Activated T-cell treated with anti-CD3 and anti-CD28 coated beads, Interleukin-2, amount 50 U/mL, for 48 hours (primary cell): Measurements from ENCODE around the gene SH3BGRL3.

Experiments used
- DNase-seq, 2 experiments: peaks; one replicate each; pipeline ENCODE4 v3.0.0-alpha.2; 2020

Gene SH3BGRL3

DNA sequence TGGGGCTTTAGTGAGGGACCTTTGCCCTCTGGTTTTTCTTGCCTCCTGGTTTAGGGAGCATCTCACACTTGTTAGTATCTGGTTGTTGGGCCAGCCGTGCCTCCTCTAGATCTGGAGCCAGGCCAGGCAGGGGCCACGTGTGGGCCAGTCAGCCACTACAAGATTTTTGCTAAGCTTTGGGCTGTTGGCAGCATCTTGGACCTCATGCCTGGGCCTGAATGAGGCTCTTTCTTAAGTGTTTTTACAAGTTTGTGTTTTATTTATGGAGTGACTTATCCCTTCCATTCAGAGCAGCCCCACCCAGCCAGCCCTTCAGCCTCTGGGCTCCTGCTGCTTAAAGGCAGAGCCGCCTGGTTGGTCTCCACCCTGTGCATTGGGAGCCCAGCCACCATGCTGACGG lies 1.6 kb upstream of the SH3BGRL3 start:
- peak; percentile 35 to 42 for DNase-seq

DNA sequence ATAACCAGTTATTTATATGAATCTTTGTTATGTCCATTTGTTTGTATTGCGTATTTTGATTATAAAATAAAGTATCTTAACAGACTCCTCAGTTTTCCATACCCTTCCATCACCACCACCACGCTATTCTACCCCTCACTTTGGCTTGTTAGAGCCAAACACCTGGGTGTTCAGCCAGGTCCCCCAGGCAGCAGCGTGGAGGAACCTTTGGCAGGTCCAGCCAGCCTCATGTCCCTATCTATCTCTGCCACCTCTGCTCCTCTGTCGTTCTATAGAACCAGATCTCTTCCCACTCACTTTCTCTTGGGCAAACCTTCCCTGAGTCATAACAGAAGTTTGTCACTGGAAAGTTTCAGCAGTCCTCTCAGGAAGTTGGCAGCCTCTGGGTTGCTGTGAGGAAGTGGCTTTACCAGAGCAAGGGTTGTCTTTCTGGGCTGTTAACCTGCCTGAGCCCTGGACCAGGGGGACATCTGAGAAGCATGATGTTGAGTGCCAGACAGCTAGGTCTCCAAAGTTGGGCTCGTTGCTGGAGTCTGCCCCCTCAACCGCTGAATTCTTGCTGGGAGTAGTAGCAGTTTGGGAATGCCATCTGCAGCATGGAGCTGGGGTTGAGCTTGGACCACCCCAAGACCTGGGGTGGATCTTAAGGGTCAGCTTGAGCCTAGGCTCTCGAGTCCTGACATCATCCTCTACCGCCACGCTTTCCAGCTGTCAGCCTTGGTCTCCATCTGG lies 996 bp upstream of the SH3BGRL3 start:
- peak; percentile 70 to 72 for DNase-seq

DNA sequence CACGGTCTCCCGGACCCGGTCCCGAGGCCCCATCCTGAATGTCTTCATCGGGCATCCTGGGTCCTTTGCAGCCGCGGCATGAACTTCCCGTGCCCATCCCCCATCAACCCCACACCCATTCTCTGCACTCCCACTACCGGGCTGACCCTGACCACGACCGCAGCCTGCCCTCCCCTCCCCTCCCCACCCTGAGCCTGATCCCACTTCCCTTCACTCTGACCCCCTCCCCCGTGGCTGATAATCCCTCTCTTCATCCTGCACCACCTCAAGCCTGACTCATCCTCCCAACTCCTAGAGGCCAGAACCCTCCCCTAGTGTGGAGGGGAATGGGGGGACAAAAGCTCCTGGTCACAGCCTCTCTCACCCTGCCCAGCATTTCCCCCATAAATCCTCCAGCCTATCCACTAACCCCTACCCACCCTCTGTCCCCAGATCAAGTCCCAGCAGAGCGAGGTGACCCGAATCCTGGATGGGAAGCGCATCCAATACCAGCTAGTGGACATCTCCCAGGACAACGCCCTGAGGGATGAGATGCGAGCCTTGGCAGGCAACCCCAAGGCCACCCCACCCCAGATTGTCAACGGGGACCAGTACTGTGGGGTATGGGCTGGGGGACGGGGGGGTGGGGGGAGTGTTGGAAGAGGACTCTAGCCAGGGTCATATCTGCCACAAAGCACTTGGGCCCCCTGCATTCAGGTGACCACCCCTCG lies 602 bp downstream of the SH3BGRL3 start:
- peak in 1 of 2 experiments; percentile 30 for DNase-seq

DNA sequence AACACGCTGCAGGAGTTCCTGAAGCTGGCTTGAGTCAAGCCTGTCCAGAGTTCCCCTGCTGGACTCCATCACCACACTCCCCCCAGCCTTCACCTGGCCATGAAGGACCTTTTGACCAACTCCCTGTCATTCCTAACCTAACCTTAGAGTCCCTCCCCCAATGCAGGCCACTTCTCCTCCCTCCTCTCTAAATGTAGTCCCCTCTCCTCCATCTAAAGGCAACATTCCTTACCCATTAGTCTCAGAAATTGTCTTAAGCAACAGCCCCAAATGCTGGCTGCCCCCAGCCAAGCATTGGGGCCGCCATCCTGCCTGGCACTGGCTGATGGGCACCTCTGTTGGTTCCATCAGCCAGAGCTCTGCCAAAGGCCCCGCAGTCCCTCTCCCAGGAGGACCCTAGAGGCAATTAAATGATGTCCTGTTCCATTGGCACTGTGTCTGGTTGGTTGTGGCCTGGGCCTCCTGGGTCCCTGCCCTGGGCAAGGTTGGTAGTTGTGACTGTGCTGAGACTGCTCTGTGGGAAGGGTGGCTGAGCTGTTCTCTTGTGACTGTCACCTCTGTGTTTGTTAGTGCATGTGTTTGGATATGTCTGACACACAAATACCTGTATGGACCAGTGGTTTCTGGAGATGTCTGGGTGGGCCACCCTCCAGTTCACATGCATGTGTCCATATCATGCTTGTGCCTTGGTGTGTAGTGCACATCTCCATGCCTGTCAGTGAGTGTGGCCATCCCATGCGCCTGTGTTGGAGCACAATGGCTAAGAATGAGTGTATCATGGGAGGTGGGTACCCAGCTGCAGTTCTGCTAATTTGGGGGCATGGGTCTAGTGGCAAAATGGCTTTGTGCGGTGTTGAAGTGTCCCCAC lies 1.4 kb downstream of the SH3BGRL3 start:
- peak; percentile 38 to 46 for DNase-seq

DNA sequence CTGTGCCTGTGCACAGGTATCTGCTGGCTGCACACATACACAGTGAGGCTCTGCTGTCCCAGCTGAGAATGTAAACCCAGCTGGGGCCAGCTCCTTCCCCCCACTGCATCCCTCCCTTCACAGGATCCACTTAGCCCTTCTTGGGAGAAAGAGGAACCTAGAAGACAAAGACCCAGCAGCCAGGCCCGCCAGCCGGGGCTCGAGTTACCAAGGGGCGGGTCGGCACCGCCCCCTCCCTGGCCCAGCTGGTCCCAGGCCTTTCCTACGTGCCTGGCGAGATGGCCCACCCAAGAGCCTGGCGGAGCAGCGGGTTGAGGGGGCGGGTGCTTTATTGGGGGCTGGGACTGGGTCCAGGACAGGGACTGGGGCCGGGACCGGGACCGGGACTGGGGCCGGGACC lies 2.1 kb downstream of the SH3BGRL3 start:
- peak in 1 of 2 experiments; percentile 26 for DNase-seq

DNA sequence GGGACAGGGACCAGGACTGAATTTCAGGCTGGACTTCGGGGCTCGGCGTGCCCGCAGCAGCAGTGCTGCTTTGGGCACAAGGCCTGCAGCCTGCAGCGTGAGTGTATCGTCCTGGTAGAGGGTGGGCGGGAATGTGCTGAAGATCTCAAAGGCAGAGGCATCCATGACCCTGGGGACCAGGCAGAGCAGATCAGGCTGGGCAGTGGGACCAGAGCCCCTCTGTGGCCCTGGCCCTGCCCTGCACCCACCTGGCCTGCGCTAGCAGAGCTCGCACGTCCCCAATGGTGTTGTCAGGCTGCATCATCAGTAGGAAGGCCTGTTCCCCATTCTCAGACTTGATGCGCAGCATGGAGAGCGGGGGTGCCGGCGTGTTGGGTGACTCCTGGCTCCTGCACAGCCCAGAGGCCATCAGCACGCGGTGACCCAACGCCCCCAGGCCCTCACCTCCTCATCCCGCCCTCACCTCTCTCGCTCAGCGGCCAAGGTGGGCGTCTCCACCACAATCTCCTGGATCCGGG lies 2.6 kb downstream of the SH3BGRL3 start:
- peak in 1 of 2 experiments; percentile 32 for DNase-seq

DNA sequence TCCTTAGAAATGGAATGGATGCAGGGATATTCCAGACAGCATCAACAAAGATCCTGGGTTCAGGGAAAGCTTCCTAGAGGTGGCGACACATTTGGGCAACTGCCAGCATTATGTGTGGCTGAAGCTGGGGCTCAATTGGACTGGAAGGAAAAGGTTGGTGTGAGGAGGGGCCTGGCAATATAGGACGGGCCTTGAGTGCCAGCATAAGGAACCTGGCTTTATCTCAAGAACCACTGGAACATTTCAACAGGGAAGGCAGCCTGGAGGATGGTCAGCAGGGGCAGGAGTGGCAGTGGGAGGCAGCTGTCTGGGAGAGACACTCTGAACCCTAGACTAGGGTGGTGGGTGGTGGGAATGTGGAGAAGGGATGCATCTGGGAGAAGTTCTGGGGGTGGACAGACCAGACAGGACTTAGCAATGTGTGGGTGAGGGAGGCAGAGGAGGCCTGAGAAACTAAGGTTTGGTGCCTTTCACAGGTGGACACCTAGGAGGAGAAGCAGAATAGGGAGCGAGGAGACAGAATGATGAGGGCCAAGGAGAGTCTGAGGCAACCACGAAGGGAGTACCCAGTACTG lies 3.5 kb downstream of the SH3BGRL3 start:
- peak; percentile 34 to 46 for DNase-seq

DNA sequence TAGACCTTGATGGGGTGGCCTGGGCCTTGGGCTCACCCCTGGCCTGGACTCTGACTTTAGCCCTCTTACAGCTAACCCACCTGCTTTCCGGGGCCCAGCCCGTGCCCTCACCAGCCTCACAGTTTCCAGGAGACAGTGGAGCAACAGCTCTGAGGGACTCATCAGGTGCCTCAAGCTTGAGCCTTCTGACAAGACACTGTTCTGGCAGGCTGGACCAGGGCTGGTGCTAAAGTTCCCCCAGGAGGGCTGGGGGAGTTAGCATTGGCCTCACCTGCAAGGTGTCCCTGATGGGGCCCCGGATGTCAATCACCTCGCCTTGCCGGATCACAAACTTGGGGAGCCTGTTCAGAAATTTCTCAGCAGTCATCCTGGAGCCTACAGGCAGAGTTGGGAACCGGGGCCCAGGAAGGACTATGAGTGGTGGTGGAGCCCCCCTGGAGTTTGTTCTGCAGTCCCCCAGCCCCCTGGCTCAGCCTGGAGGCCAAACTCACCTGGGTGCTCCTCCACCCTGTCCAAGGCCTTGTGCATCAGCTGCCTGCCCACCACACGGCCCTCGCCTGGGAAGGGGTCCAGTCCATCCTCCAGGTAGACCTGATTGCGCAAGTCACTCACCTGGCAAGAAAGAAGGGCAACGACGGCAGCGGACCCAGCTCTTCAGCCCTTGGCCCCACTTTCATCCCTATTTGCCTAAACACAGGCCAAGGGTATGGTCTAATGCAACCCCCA lies 4.1 kb downstream of the SH3BGRL3 start:
- peak in 1 of 2 experiments; percentile 38 for DNase-seq

DNA sequence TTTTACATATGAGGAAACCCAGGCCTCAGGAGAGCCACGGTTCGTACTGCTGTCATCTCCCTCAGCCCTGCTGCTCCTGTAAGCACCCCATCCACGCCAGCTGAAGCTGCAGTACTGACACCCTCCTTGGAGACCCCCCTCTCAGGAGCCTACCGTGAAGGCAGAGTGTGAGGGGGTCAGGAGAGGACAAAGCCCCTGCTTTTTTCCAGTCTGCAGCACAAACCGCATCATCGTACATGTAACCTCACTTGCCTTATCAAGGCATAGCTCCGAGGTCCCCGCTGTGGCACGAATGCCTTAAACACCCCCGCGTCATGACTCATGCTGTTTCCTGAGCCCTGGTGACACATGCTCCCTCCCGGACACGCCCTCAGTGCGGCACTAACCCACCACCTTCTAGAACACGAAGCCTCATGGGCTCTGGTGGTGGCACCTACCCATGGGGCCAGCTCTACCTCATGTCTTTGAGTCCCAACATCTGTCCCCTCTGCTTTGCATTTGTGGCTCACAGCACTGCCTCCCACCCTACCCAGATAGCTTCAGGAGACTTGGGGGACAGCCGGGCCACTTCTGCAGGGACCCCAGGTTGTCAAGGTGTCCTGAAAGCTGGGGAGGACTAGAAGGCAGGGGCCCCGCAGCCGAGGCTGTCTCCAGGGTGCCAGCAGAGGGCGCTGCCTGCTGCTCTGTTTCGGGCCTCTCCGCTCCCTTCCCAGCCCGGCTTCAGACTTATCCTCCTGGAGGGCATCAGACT lies 4.9 kb downstream of the SH3BGRL3 start:
- peak; percentile 96 for DNase-seq

DNA sequence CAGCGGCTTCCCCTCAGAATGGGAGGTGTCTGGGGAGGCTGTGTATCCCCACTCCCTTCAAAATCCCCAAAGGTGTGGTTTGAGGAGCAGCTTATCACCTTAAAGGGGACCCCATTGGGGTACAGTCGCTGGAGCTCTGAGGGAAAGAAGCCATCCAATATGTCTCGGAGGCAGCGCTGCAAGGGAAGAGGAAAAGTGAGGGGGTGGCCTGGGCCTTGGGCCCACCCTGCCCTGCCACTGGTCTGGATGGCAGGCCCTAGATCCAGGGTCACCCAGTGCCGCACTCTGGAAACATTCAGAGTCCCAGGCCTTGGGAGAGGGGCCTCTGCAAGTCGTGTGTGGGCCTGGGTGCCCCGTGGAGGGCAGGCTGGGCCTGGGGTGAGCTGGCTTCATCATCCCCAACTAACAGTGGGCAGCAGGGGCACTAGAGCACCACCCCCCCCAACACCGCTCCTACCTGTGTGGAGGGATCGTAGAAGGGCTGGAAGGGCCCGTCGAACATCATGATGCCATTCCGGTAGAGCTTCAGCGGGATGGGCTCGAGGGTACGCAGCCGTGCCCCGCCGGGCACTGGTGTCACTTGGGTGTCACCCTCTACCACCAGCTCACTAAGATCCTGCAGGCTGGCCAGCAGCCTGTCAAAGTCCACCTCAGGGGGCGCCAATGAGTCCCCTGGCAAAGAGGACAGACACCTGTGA lies 5.6 kb downstream of the SH3BGRL3 start:
- DNase-seq: peak; percentile 76 to 78

DNA sequence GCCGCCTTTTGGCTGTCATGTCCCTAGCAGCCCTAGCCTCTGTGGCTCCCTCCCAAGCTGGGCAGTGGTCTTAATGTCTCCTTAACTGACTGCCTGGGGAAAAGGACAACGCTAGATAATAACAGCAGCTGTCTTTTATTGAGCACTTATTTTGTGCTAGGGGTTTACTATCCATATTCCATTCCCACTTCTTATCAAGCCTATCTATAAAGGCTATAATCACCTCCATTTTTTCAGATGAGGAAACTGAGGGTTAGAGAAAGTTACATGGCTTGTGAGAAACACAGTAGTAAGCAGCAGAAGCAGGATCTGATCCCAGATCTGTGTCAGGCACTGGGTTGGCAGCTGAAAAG lies 6.2 kb downstream of the SH3BGRL3 start:
- DNase-seq: no peak

DNA sequence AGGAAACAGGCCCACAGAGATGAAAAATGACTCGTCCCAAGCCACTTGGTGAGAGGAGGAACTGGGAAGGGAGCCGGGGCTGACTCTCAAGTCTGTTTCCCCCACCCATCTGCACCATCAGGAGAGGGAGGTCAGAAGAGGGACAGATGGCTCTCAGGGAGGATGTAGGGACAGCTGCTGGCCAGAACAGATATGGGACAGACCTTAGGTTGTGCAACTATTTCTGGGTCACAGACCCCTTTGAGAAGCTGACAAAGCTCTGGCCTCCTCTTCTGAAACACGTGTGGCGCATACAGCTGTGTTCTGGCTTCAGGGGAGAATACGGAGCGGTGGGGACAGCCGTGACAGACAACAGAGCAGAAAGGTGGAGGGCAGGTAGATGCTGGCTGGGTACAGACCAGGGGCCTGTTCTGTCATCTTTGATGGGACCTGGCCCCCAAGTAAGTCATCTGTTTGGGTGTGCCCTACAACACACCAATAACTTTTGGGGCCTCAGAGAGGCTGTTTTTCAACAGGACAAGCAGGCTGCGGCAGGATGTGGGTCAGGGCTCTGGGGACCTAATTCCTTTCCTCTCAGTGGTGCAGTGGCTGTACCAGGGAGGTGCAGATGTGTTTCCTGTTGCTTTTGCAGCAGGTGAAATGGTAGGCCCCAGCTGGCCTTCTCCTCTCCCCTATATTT lies 7.3 kb downstream of the SH3BGRL3 start:
- DNase-seq: peak; percentile 76 to 78

DNA sequence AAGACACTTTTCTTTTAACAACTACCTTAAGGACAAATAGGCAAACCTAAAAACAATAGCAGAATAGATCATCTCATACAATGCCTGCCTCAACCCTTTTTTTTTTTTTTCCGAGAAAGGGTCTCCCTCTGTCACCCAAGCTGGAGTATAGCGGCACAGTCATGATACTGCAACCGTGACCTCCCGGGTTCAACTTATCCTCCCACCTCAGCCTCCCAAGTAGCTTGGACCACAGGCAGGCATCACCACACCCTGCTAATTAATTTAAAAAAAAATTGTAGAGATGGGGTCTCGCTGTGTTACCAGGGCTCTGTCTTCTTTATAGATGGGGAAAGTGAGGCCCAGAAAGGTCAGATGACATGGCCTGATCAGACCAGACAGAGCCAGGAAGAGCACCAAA lies 7.9 kb downstream of the SH3BGRL3 start:
- peak in 1 of 2 experiments; percentile 37 for DNase-seq

DNA sequence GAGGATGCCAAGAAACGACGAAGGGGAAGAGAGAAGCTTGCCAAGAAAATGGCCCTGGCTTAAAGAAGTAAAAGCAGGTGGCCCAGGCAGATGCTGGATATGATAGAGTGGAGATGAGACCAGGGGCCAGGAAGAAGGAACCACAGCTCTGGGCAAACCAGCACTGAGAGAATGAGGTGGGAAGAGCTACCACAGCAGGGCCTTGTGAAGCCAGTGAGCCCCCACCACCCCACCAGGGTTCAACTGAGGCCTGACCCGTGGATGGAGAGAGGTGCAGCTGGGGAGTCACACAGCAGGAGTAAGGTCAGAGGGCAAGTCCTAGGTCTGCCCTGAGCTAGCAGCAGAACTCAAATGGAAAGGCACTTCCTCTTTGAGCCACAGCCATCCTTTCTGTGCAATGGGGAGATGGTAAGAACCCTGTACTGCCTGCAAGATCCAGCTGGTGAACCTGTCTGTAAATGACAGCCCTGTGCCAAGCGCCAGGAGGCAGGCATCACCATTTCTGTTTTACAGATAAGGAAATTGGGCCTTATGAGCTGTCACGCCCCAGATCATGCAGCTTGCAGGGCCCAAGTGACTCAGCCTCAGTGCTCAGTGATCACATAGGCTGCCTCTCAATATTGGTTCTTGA lies 8.5 kb downstream of the SH3BGRL3 start:
- peak; percentile 80 to 83 for DNase-seq

DNA sequence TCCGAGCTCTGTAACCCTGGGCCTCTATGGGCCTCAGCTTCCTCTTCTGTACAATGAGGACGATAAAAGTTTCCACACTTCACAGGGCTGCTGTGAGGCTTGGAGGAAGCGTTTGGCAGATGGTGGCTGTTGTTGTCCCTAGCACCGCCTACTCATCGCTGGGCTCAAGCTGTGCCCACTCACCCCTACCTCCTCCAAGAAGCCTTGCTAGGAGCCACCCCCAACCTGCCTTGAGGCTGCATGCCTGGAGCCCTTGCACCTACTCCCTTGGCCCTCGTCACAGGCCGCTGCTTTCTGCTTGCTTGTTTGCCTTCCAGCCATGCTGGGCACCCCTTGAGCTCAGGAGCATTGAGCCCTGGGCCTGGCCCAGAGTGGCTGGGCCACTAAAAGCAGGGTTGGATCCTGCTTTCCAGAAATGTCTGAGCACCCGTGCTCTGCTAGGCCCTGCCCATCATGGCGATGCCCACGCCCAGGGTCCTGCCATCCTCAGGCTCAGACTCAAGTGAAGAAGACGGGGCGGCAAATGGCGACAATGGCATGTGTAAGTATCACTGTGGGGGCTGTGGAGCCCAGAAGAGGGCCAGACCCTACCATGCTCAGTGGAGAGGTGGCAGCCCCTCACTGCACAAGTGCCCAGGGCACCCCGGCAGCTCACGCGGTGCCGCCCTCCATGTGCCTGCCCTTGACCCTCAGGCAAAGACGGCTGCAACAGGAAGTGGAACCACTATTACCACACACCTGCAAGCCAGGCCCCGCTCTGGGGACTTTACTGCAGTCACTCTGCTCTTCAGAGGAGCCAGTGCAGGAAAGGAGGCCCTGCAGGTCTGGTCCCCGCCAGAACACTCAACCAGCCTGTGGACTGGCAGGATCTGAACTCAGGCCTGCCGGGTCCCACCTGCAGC lies 9.5 kb downstream of the SH3BGRL3 start:
- peak; percentile 59 to 67 for DNase-seq

DNA sequence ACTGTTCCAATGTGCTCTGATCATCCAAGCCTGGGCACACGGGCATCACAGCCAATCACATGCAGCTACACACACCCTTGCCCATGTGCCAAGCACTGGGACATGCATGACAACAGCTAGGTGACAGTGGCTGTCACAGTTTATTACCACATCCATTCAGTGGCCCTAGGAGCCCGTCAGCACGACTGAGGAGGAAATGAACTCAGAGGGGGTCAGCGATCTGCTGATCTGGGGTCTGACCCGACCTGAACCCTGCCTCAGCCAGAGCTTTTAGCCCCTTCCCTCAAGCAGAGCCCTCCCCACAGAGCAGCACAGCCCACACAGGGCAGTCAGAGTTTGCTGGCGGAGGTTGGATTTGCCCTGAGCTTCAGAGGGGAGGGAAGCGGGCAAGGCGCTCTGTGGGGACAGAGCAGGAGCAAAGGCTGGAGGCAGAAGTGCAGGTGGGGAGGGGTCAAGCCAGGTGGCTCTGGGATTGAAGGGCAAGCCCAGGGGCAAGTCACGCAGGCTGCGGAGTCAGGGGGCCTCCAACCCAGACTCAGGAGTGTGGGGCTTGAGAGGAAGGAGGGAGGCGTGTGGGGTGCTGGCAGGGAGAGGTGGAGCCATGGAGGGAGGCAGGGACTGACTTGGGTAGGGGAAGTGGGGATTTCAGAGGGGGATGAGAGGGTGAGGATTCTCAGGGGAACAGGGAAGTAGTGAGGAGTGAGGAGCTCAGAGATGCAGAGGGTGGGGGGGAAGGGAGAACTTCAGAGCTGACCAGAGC lies 10.4 kb downstream of the SH3BGRL3 start:
- no peak for DNase-seq

DNA sequence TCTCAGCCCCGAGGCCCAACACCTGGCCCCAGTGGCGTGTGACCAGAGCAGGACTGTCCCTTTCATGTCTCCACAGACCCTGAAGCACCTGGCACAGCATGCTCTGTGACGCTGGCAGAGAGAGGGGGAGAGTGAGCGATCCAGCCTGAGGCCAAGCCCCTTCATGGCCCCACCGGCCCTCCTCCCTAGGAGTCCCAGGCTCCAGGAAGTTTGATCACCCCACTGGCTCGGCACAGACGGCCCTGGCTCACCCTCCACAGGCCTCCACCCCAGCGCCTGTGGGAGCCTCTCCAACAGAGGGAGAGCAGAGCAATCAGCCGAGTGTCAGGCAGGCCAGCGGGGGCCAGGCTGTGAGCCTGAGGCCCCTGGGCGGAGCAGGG lies 11.0 kb downstream of the SH3BGRL3 start:
- DNase-seq: no peak

DNA sequence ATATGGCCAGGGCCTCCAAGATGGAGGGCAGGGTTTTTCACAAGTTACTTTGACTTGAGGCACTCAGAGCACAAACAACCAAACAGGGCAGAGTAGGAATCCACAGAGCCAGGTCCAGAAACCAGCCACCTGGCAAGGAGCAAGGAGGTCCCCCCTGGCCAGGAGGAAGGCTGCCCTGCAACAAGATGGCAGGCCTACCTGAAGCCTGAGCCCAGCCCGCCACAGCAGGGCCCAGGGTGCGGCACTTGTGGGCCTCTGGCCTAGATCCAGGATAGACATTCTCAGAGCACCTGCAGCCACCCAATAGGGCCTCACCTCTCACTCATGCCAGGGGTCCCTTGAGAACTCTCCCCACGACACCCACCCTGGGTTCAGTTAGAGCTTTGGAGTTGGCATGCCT lies 11.5 kb downstream of the SH3BGRL3 start:
- DNase-seq: no peak
